Measurements from ENCODE around the gene SWSAP1. TPM values are rescaled to one million over a fixed set of nuclear protein-coding genes. Genes with fewer than 3 reads are reported as not detected.

SWSAP1 gene
- 1.7 to 2.7 TPM (median 2.3 TPM) in 5 replicates for total RNA-seq (2022; extraction: Qiagen RNA extraction; ENCODE audit: low read depth)

GRCh38 chr19:11374433-11375142, at the start of gene SWSAP1:
SWSAP1 (plus strand) TSS chr19:11374666; CDS start chr19:11374681, 15 bp downstream.

GRCh38 chr19:11339254-11340098, 35.0 kb upstream of the SWSAP1 start, which contains the start of gene RAB3D:
RAB3D (minus strand) TSS chr19:11339657; CDS start chr19:11337399, 2,258 bp downstream.

GRCh38 chr19:11346104-11346940, 28.1 kb upstream of the SWSAP1 start, which contains the start of the genes CCDC159 and TMEM205:
CCDC159 (plus strand) TSS chr19:11346519; CDS start chr19:11346607, 88 bp downstream.
TMEM205 (minus strand) TSS chr19:11346268; CDS start chr19:11345619, 649 bp downstream.

GRCh38 chr19:11355160-11356073, 19.0 kb upstream of the SWSAP1 start, which contains the start of gene PLPPR2:
PLPPR2 (plus strand) TSS chr19:11355432; CDS start chr19:11357674, 2,242 bp downstream.

GRCh38 chr19:11418549-11419506, 44.4 kb downstream of the SWSAP1 start, which contains the start of gene RGL3:
RGL3 (minus strand) TSS chr19:11419314; CDS start chr19:11419278, 36 bp downstream.

Other genes with a start within 250 kb of the SWSAP1 start
- 12.4 to 15.6 TPM (median 13.4 TPM) in 5 replicates for gene SPC24, start 218.9 kb upstream of the SWSAP1 start, total RNA-seq (2022; extraction: Qiagen RNA extraction; ENCODE audit: low read depth)
- gene KANK2, start 177.1 kb upstream of the SWSAP1 start, total RNA-seq (2022; extraction: Qiagen RNA extraction; ENCODE audit: low read depth) = 29.5 to 36.9 TPM (median 31.6 TPM) in 5 replicates
- gene ANGPTL8, start 135.0 kb upstream of the SWSAP1 start, total RNA-seq (2022; extraction: Qiagen RNA extraction; ENCODE audit: low read depth) = not detected in 5 replicates
- 8.1 to 9.7 TPM (median 8.8 TPM) in 5 replicates for gene DOCK6, start 112.1 kb upstream of the SWSAP1 start, total RNA-seq (2022; extraction: Qiagen RNA extraction; ENCODE audit: low read depth)
- not detected in 5 replicates for gene TSPAN16, start 78.5 kb upstream of the SWSAP1 start, total RNA-seq (2022; extraction: Qiagen RNA extraction; ENCODE audit: low read depth)
- gene RAB3D, start 35.0 kb upstream of the SWSAP1 start, total RNA-seq (2022; extraction: Qiagen RNA extraction; ENCODE audit: low read depth) = 2.5 to 3.9 TPM (median 3.0 TPM) in 5 replicates
- gene TMEM205, start 28.4 kb upstream of the SWSAP1 start, total RNA-seq (2022; extraction: Qiagen RNA extraction; ENCODE audit: low read depth) = 98.1 to 128 TPM (median 106 TPM) in 5 replicates
- 4.4 to 7.7 TPM (median 5.0 TPM) in 5 replicates for gene CCDC159, start 28.1 kb upstream of the SWSAP1 start, total RNA-seq (2022; extraction: Qiagen RNA extraction; ENCODE audit: low read depth)
- gene PLPPR2, start 19.2 kb upstream of the SWSAP1 start, total RNA-seq (2022; extraction: Qiagen RNA extraction; ENCODE audit: low read depth) = 8.3 to 11.2 TPM (median 10.5 TPM) in 5 replicates
- gene EPOR, start 9.6 kb downstream of the SWSAP1 start, total RNA-seq (2022; extraction: Qiagen RNA extraction; ENCODE audit: low read depth) = 3.7 to 5.8 TPM (median 4.7 TPM) in 5 replicates
- gene RGL3, start 44.6 kb downstream of the SWSAP1 start, total RNA-seq (2022; extraction: Qiagen RNA extraction; ENCODE audit: low read depth) = 0.67 to 2.7 TPM (median 2.0 TPM) in 5 replicates
- gene ODAD3, start 60.5 kb downstream of the SWSAP1 start, total RNA-seq (2022; extraction: Qiagen RNA extraction; ENCODE audit: low read depth) = 0.80 to 1.7 TPM (median 1.1 TPM) in 5 replicates
- 246 to 281 TPM (median 260 TPM) in 5 replicates for gene PRKCSH, start 61.0 kb downstream of the SWSAP1 start, total RNA-seq (2022; extraction: Qiagen RNA extraction; ENCODE audit: low read depth)
- gene ELAVL3, start 106.4 kb downstream of the SWSAP1 start, total RNA-seq (2022; extraction: Qiagen RNA extraction; ENCODE audit: low read depth) = 0.02 to 0.12 TPM (median 0.06 TPM) in 4 of 5 replicates, not detected in the other
- 4.3 to 5.4 TPM (median 4.7 TPM) in 5 replicates for gene ZNF653, start 131.2 kb downstream of the SWSAP1 start, total RNA-seq (2022; extraction: Qiagen RNA extraction; ENCODE audit: low read depth)
- 30.1 to 36.2 TPM (median 32.5 TPM) in 5 replicates for gene ECSIT, start 154.5 kb downstream of the SWSAP1 start, total RNA-seq (2022; extraction: Qiagen RNA extraction; ENCODE audit: low read depth)
- gene CNN1, start 164.2 kb downstream of the SWSAP1 start, total RNA-seq (2022; extraction: Qiagen RNA extraction; ENCODE audit: low read depth) = 0.28 to 0.56 TPM (median 0.44 TPM) in 5 replicates
- 89.9 to 117 TPM (median 98.9 TPM) in 5 replicates for gene ELOF1, start 184.6 kb downstream of the SWSAP1 start, total RNA-seq (2022; extraction: Qiagen RNA extraction; ENCODE audit: low read depth)
- 0.16 to 0.66 TPM (median 0.17 TPM) in 3 of 5 replicates, not detected in the others for gene ACP5, start 203.0 kb downstream of the SWSAP1 start, total RNA-seq (2022; extraction: Qiagen RNA extraction; ENCODE audit: low read depth)
- 2.9 to 4.8 TPM (median 4.1 TPM) in 5 replicates for gene ZNF627, start 222.8 kb downstream of the SWSAP1 start, total RNA-seq (2022; extraction: Qiagen RNA extraction; ENCODE audit: low read depth)